Muscle layer of colon (tissue), 2 donors: ENCODE data around the gene DAB1.

Experiments
- H3K27ac ChIP-seq: one replicate; pipeline ENCODE4 v1.7.0; 2013; ENCODE audit warnings: low read depth, mild to moderate bottlenecking, low read length, moderate library complexity
- H3K27me3 ChIP-seq, 2 donors: one replicate each; pipeline ENCODE4 v1.7.0; 2013; ENCODE audit warnings: low read length in 2 of 2, mild to moderate bottlenecking in 2 of 2; ENCODE audit not compliant: insufficient read depth in 2 of 2, control insufficient read depth in 1 of 2
- H3K36me3 ChIP-seq: one replicate; pipeline ENCODE4 v1.7.0; 2013; ENCODE audit warnings: mild to moderate bottlenecking, low read length; ENCODE audit not compliant: insufficient read depth
- H3K4me1 ChIP-seq: one replicate; pipeline ENCODE4 v1.7.0; 2013; ENCODE audit warnings: mild to moderate bottlenecking, low read length; ENCODE audit not compliant: insufficient read depth
- H3K4me3 ChIP-seq, 2 donors: one replicate each; pipeline ENCODE4 v1.7.0; 2013; ENCODE audit warnings: low read length in 2 of 2, low read depth in 1 of 2, mild to moderate bottlenecking in 1 of 2, moderate library complexity in 1 of 2
- H3K9ac ChIP-seq: one replicate; pipeline ENCODE4 v1.7.0; 2013; ENCODE audit warnings: low read length
- H3K9me3 ChIP-seq: one replicate; pipeline ENCODE4 v1.7.0; 2013; ENCODE audit warnings: mild to moderate bottlenecking, low read length
- donor health status: abdominal sarcoma.
- donor health status: Adenocarcinoma of cecum.

DAB1 gene

GRCh38 chr1:57034713-57035112 is 389.1 kb downstream of the DAB1 start:
- H3K27me3 ChIP-seq = no peaks in the 10 kb centered on the region
- no peak overlapping the region for H3K9ac ChIP-seq
- no peak overlapping the region for H3K4me3 ChIP-seq
- no peaks in the 10 kb centered on the region for H3K9me3 ChIP-seq
- H3K27ac ChIP-seq = no peak overlapping the region
- H3K4me1 ChIP-seq = no peaks in the 10 kb centered on the region
- no peaks in the 10 kb centered on the region for H3K36me3 ChIP-seq

- no peak overlapping the region for H3K4me3 ChIP-seq
- no peaks in the 10 kb centered on the region for H3K4me1 ChIP-seq
- no peaks in the 10 kb centered on the region for H3K9me3 ChIP-seq
- no peak overlapping the region for H3K9ac ChIP-seq
- H3K27ac ChIP-seq = no peak overlapping the region
- no peaks in the 10 kb centered on the region for H3K36me3 ChIP-seq
- H3K27me3 ChIP-seq = no peaks in the 10 kb centered on the region
These were observed 390.4 kb downstream of the DAB1 start for GRCh38 chr1:57033222-57034001.

- Histone ChIP-seq H3K36me3 (no peaks in the 10 kb centered on the region), H3K9me3 (no peaks in the 10 kb centered on the region), H3K27ac (no peak overlapping the region), H3K4me1 (peaks cover 23% of the 10 kb centered on the region), H3K9ac (no peak overlapping the region), H3K27me3 (no peaks in the 10 kb centered on the region), H3K4me3 (no peak overlapping the region)
These were observed 397.1 kb downstream of the DAB1 start for GRCh38 chr1:57026624-57027354.

- no peak overlapping the region for H3K9ac ChIP-seq
- H3K4me1 ChIP-seq = peaks cover 23% of the 10 kb centered on the region
- H3K9me3 ChIP-seq = no peaks in the 10 kb centered on the region
- H3K36me3 ChIP-seq = no peaks in the 10 kb centered on the region
- H3K27ac ChIP-seq = no peak overlapping the region
- H3K4me3 ChIP-seq = no peak overlapping the region
- no peaks in the 10 kb centered on the region for H3K27me3 ChIP-seq
These were observed 399.0 kb downstream of the DAB1 start for GRCh38 chr1:57024855-57025254.

GRCh38 chr1:57024428-57024827 is 399.4 kb downstream of the DAB1 start:
- no peaks in the 10 kb centered on the region for H3K9me3 ChIP-seq
- peaks cover 23% of the 10 kb centered on the region for H3K4me1 ChIP-seq
- no peak overlapping the region for H3K27ac ChIP-seq
- H3K9ac ChIP-seq = no peak overlapping the region
- no peak overlapping the region for H3K4me3 ChIP-seq
- no peaks in the 10 kb centered on the region for H3K27me3 ChIP-seq
- H3K36me3 ChIP-seq = no peaks in the 10 kb centered on the region

GRCh38 chr1:57020216-57020615 is 403.6 kb downstream of the DAB1 start:
- no peaks in the 10 kb centered on the region for H3K9me3 ChIP-seq
- H3K27me3 ChIP-seq = no peaks in the 10 kb centered on the region
- no peak overlapping the region for H3K27ac ChIP-seq
- H3K4me1 ChIP-seq = peaks cover 7% of the 10 kb centered on the region
- no peak overlapping the region for H3K4me3 ChIP-seq
- H3K36me3 ChIP-seq = no peaks in the 10 kb centered on the region
- H3K9ac ChIP-seq = no peak overlapping the region

GRCh38 chr1:57019236-57019839 is 404.5 kb downstream of the DAB1 start:
- Histone ChIP-seq H3K9me3 (no peaks in the 10 kb centered on the region), H3K9ac (no peak overlapping the region), H3K36me3 (no peaks in the 10 kb centered on the region), H3K27ac (no peak overlapping the region), H3K4me3 (no peak overlapping the region), H3K4me1 (peaks cover 1% of the 10 kb centered on the region), H3K27me3 (no peaks in the 10 kb centered on the region)

GRCh38 chr1:57018119-57018518 is 405.7 kb downstream of the DAB1 start:
- Histone ChIP-seq H3K27ac (no peak overlapping the region), H3K4me1 (peaks cover 8% of the 10 kb centered on the region), H3K27me3 (no peaks in the 10 kb centered on the region), H3K4me3 (no peak overlapping the region), H3K9ac (no peak overlapping the region), H3K9me3 (no peaks in the 10 kb centered on the region), H3K36me3 (no peaks in the 10 kb centered on the region)

GRCh38 chr1:57017717-57018116 is 406.1 kb downstream of the DAB1 start:
- Histone ChIP-seq H3K4me3 (no peak overlapping the region), H3K36me3 (no peaks in the 10 kb centered on the region), H3K27me3 (no peaks in the 10 kb centered on the region), H3K9me3 (no peaks in the 10 kb centered on the region), H3K4me1 (peaks cover 12% of the 10 kb centered on the region), H3K9ac (no peak overlapping the region), H3K27ac (no peak overlapping the region)

- Histone ChIP-seq H3K36me3 (no peaks in the 10 kb centered on the region), H3K27me3 (no peaks in the 10 kb centered on the region), H3K9ac (no peak overlapping the region), H3K27ac (no peak overlapping the region), H3K4me1 (peaks cover 16% of the 10 kb centered on the region), H3K4me3 (no peak overlapping the region), H3K9me3 (no peaks in the 10 kb centered on the region)
These were observed 406.7 kb downstream of the DAB1 start for GRCh38 chr1:57017200-57017599.

- Histone ChIP-seq H3K4me3 (no peak overlapping the region), H3K9me3 (no peaks in the 10 kb centered on the region), H3K27ac (no peak overlapping the region), H3K9ac (no peak overlapping the region), H3K27me3 (no peaks in the 10 kb centered on the region), H3K36me3 (no peaks in the 10 kb centered on the region), H3K4me1 (peaks cover 23% of the 10 kb centered on the region)
These were observed 408.8 kb downstream of the DAB1 start for GRCh38 chr1:57015071-57015470.
